BE2C (cell line): Measurements from ENCODE around the gene PTPRN2.

Source experiments
- DNase-seq: peaks from one replicate; pipeline ENCODE4 v3.0.0-alpha.2; 2020
- H3K27me3 ChIP-seq: fragments of 250-450 bp; sonication (Bioruptor Pico); 2 replicates; pipeline ENCODE4 v1.5.1; 2020; ENCODE audit warnings: mild to moderate bottlenecking
- H3K36me3 ChIP-seq: fragments of 250-450 bp; sonication (Bioruptor Pico); 2 replicates; pipeline ENCODE4 v1.5.1; 2020; ENCODE audit warnings: mild to moderate bottlenecking
- H3K4me1 ChIP-seq: fragments of 250-450 bp; sonication (Bioruptor Pico); 2 replicates; pipeline ENCODE4 v1.5.1; 2020
- H3K4me3 ChIP-seq: 2 replicates; pipeline ENCODE4 v1.5.1; 2011; ENCODE audit warnings: low read depth, low read length
- H3K9me3 ChIP-seq: fragments of 250-450 bp; sonication (Bioruptor Pico); 2 replicates; pipeline ENCODE4 v1.5.1; 2020
- TF ChIP-seq, protein P1 (sequence below): IDR thresholded peaks from 2 replicates; pipeline ENCODE4 v1.5.1; 2012; ENCODE audit warnings: mild to moderate bottlenecking, low read depth, low read length

The PTPRN2 gene

DNA sequence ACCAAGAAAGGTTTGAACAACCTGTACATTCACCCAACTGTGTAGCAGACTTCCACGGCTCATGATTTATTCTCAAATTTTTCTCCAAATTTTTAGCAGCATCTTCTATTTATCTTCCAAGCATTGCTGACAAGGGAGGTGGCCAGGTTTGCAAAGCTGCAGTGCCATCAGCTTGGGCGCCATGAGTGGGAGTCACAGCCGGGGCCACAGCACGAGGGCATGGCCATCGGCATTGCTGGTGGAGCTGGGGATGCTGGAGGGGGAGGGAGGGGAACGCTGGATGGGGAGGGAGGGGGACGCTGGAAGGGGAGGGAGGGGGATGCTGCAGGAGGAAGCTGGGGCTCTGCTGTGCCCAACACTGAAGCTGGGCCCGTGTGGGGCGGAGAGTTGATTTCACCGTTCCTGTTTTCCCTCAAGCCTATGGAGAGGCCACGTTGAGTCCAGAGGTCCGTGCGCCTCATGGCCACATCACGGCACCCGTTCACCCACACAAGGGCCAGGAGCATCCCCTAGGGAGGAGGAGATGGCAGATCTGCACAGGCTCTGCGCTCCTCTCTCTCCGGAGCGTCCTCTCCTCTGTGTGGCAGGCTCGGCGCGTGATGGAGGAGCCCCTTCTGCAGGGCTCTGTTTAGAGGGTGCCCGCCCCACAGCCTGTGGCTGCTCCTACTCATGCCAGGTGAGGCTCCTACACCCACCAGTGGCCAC is 730.6 kb downstream of the PTPRN2 start:
- Histone ChIP-seq H3K4me3 (no peak overlapping the region), H3K4me1 (no peaks in the 10 kb centered on the region), H3K27me3 (no peaks in the 10 kb centered on the region), H3K9me3 (no peaks in the 10 kb centered on the region), H3K36me3 (no peaks in the 10 kb centered on the region)
- TF ChIP-seq, protein P1, sequence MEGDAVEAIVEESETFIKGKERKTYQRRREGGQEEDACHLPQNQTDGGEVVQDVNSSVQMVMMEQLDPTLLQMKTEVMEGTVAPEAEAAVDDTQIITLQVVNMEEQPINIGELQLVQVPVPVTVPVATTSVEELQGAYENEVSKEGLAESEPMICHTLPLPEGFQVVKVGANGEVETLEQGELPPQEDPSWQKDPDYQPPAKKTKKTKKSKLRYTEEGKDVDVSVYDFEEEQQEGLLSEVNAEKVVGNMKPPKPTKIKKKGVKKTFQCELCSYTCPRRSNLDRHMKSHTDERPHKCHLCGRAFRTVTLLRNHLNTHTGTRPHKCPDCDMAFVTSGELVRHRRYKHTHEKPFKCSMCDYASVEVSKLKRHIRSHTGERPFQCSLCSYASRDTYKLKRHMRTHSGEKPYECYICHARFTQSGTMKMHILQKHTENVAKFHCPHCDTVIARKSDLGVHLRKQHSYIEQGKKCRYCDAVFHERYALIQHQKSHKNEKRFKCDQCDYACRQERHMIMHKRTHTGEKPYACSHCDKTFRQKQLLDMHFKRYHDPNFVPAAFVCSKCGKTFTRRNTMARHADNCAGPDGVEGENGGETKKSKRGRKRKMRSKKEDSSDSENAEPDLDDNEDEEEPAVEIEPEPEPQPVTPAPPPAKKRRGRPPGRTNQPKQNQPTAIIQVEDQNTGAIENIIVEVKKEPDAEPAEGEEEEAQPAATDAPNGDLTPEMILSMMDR = no peak
- no peak for DNase-seq

DNA sequence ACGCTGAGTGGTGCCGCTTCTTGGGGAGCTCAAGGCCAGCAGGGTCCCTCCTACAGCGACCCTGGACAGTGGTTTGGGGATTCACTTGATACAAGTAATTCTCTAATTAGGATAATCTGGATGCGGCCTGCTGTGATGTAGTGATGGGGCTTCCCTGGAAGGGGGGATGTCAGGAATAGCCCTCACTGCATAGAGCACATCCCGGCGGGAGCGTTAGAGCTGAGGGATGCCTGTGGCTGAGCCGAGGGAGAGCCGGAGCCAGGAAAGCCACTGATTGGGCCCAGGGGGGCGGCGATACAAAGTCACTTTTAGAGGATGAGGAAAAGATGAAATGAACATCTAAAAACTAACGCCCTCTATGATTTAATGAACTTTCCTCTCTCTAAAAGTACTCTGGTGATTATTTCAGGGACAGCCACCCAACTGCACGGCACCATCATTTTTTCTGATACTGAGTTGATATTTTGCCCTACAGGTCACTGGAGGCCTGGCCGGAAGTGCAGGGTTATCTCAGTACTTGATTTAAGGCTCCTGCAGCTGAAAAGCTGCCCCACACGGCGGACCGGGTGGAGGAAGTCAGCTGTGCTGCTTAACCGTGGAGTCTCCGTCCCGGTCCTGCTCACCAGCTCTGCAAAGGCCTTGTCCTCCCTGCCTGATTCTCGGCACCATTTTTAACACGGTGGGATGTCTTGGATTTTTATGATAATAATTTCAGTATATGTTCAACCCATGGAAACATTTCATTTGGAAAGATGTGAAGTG is 732.0 kb downstream of the PTPRN2 start:
- Histone ChIP-seq H3K27me3 (no peaks in the 10 kb centered on the region), H3K4me1 (no peaks in the 10 kb centered on the region), H3K9me3 (no peaks in the 10 kb centered on the region), H3K36me3 (no peaks in the 10 kb centered on the region), H3K4me3 (no peak overlapping the region)
- no peak for DNase-seq
- TF ChIP-seq, protein P1 = no peak

DNA sequence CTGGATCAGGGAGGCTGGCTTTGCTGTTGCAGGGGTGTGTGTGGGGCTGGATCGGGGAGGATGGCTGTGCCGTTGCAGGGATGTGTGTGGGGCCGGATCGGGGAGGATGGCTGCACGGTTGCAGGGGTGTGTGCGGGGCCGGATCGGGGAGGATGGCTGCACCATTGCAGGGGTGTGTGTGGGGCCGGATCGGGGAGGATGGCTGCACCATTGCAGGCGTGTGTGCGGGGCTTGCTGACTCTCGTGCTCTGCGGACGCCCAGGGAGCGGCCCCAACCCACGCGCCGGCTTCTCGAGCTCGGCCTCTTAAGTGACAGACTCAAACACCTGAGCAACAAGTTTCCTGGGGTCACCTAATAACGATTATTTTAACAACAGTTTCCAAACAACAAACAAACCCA is 732.6 kb downstream of the PTPRN2 start:
- no peaks in the 10 kb centered on the region for H3K9me3 ChIP-seq
- H3K4me3 ChIP-seq = no peak overlapping the region
- no peak for DNase-seq
- no peaks in the 10 kb centered on the region for H3K36me3 ChIP-seq
- no peaks in the 10 kb centered on the region for H3K4me1 ChIP-seq
- TF ChIP-seq, protein P1 = no peak
- no peaks in the 10 kb centered on the region for H3K27me3 ChIP-seq

DNA sequence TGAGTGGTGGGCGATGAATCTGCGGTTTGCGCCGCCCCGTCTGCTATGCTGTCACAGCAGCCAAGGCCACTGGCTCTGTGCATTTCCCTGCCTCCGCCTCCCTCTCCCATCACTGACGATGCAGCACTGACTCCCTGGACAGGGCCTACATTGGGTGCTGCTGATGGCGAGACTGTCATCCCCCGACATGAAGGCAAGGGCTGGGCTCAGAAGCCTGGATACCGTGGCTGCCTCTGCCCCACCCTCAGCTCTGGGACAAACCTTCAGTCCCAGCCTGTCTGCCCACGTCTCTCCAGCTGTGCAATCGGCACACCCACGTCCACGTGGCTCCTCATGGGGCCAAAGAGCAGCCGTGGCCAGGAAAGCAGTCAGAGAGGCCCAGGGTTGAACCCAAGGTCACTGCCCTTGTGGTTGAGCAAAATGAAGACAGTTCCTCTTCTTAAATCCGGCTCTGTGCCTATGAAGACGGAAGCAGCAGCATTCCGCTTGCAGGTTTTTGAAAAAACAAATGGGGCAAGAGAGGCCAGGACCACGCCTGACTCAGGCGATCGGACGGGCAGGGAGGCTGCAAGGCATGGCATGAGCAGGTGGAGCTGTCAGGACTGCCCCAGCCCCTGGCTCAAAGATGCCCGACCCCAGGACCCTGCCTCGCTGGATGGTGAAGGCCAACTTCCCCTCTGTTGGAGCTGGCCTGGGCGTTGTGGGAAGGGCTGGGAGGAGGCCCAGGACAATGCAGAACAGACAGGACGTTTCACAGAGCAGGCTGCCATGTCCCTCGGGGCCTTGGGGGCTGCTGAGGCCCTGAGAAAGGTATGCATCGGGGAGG is 733.3 kb downstream of the PTPRN2 start:
- Histone ChIP-seq H3K27me3 (no peaks in the 10 kb centered on the region), H3K9me3 (no peaks in the 10 kb centered on the region), H3K4me3 (no peak overlapping the region), H3K36me3 (no peaks in the 10 kb centered on the region), H3K4me1 (no peaks in the 10 kb centered on the region)
- TF ChIP-seq, protein P1 = no peak
- no peak for DNase-seq

DNA sequence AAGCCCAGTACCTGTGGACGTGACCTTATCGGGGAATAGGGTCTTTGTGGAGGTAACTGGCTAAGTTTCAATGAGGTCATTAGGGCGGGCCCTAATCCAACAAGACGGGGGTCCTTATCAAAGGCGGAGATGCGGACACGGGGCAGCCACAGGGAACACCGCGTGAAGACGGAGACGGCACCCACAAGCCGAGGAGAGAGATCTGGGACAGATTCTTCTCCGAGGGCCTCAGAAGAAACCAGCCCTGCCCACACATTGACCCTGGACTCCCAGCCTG is 733.9 kb downstream of the PTPRN2 start:
- DNase-seq = no peak
- TF ChIP-seq, protein P1 = no peak
- no peak overlapping the region for H3K4me3 ChIP-seq
- H3K36me3 ChIP-seq = no peaks in the 10 kb centered on the region
- H3K4me1 ChIP-seq = no peaks in the 10 kb centered on the region
- H3K9me3 ChIP-seq = no peaks in the 10 kb centered on the region
- no peaks in the 10 kb centered on the region for H3K27me3 ChIP-seq
